ENCODE data around the gene NDUFB11. TPM values are rescaled to one million over a fixed set of nuclear protein-coding genes. Genes with fewer than 3 reads are reported as not detected.
A peak's percentile ranks its signal among the peaks of the same experiment; 100 is the strongest.

Gene NDUFB11
- total and polyA plus RNA-seq, 9 of the 15 experiments (the other 6 are each of a cell fraction or from before 2014, with no cell fraction given), result 20.9 to 269 (median 86.8) TPM

DNA sequence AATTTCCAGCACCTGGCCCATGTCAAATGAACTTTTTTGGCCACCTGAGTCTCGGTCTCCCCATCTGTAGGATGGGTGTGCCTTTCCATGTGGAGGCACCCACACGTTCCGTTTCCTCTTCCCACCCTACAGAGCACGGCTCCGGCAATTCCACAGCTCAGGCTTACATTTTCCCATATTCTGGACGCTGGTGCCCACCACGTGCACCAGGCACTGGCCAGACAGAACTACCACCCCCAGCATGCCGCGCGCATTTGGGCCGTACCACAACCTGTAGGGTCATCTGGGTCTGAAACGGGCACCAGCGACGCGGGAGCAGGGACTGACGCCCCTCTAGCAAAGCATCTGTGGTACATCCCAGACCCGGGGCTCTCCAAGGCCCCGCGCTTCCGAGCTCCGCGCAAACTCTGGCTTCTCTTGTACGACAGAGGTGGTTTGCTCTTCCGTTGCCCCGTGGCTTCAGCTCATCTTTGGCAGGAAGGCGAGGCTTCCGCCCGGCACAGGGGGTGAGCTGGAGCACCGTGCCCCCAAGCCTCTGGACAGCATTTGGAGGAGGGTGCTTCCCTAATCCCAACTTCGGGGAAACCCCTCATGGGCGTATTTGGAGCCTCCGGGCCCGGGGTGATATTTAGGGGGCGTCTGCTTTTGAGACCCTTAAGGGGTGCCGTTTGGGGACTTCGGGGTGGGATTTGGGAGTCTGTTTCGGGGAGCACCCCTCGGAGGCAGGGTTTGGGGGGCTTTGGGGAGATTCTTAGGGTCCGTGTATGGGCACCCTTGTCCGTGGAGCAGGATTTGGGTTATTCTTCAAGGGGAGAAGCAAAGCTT, 46.2 kb upstream of the NDUFB11 start (continued):
- TF ChIP-seq, protein P1, sequence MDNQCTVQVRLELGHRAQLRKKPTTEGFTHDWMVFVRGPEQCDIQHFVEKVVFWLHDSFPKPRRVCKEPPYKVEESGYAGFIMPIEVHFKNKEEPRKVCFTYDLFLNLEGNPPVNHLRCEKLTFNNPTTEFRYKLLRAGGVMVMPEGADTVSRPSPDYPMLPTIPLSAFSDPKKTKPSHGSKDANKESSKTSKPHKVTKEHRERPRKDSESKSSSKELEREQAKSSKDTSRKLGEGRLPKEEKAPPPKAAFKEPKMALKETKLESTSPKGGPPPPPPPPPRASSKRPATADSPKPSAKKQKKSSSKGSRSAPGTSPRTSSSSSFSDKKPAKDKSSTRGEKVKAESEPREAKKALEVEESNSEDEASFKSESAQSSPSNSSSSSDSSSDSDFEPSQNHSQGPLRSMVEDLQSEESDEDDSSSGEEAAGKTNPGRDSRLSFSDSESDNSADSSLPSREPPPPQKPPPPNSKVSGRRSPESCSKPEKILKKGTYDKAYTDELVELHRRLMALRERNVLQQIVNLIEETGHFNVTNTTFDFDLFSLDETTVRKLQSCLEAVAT (IDR thresholded peaks at IDR 0.05), result no peak
- peak; percentile 71 for TF ChIP-seq EP400 (IDR thresholded peaks at IDR 0.05)
- TF ChIP-seq, protein P2, sequence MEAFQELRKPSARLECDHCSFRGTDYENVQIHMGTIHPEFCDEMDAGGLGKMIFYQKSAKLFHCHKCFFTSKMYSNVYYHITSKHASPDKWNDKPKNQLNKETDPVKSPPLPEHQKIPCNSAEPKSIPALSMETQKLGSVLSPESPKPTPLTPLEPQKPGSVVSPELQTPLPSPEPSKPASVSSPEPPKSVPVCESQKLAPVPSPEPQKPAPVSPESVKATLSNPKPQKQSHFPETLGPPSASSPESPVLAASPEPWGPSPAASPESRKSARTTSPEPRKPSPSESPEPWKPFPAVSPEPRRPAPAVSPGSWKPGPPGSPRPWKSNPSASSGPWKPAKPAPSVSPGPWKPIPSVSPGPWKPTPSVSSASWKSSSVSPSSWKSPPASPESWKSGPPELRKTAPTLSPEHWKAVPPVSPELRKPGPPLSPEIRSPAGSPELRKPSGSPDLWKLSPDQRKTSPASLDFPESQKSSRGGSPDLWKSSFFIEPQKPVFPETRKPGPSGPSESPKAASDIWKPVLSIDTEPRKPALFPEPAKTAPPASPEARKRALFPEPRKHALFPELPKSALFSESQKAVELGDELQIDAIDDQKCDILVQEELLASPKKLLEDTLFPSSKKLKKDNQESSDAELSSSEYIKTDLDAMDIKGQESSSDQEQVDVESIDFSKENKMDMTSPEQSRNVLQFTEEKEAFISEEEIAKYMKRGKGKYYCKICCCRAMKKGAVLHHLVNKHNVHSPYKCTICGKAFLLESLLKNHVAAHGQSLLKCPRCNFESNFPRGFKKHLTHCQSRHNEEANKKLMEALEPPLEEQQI (IDR thresholded peaks at IDR 0.05), result no peak
- TF ChIP-seq, protein P3, sequence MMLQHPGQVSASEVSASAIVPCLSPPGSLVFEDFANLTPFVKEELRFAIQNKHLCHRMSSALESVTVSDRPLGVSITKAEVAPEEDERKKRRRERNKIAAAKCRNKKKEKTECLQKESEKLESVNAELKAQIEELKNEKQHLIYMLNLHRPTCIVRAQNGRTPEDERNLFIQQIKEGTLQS (IDR thresholded peaks at IDR 0.05), result no peak
- TF ChIP-seq, protein P3 (CRISPR knock-in tag; conservative IDR thresholded peaks at IDR 0.05), result no peak
- TF ChIP-seq, protein P4, sequence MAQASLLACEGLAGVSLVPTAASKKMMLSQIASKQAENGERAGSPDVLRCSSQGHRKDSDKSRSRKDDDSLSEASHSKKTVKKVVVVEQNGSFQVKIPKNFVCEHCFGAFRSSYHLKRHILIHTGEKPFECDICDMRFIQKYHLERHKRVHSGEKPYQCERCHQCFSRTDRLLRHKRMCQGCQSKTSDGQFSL (CRISPR knock-in tag; IDR thresholded peaks at IDR 0.05), result no peak
- TF ChIP-seq, protein P4 (tag; IDR thresholded peaks at IDR 0.05), result no peak
- no peak for TF ChIP-seq TAF7 (tag; IDR thresholded peaks at IDR 0.05)
- TF ChIP-seq ZNF354B (CRISPR knock-in tag; IDR thresholded peaks at IDR 0.05), result no peak
- TF ChIP-seq, protein P5, sequence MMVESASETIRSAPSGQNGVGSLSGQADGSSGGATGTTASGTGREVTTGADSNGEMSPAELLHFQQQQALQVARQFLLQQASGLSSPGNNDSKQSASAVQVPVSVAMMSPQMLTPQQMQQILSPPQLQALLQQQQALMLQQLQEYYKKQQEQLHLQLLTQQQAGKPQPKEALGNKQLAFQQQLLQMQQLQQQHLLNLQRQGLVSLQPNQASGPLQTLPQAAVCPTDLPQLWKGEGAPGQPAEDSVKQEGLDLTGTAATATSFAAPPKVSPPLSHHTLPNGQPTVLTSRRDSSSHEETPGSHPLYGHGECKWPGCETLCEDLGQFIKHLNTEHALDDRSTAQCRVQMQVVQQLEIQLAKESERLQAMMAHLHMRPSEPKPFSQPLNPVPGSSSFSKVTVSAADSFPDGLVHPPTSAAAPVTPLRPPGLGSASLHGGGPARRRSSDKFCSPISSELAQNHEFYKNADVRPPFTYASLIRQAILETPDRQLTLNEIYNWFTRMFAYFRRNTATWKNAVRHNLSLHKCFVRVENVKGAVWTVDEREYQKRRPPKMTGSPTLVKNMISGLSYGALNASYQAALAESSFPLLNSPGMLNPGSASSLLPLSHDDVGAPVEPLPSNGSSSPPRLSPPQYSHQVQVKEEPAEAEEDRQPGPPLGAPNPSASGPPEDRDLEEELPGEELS (CRISPR knock-in tag; IDR thresholded peaks at IDR 0.05; ENCODE audit: borderline replicate concordance), result no peak
- TF ChIP-seq PURB (CRISPR knock-in tag; IDR thresholded peaks at IDR 0.05; ENCODE audit: low read depth), result no peak
- no peak for TF ChIP-seq ZFP30 (CRISPR knock-in tag; IDR thresholded peaks at IDR 0.05; ENCODE audit: borderline replicate concordance)
- TF ChIP-seq, protein P6, sequence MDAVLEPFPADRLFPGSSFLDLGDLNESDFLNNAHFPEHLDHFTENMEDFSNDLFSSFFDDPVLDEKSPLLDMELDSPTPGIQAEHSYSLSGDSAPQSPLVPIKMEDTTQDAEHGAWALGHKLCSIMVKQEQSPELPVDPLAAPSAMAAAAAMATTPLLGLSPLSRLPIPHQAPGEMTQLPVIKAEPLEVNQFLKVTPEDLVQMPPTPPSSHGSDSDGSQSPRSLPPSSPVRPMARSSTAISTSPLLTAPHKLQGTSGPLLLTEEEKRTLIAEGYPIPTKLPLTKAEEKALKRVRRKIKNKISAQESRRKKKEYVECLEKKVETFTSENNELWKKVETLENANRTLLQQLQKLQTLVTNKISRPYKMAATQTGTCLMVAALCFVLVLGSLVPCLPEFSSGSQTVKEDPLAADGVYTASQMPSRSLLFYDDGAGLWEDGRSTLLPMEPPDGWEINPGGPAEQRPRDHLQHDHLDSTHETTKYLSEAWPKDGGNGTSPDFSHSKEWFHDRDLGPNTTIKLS (IDR thresholded peaks at IDR 0.05; ENCODE audit: borderline replicate concordance, low read depth), result peak; percentile 51; the same call in 1 of the 2 replicates
- no peak for TF ChIP-seq ZNF212 (CRISPR knock-in tag; IDR thresholded peaks at IDR 0.05)
